GM10847 (cell line): Measurements from ENCODE around the gene ADGRB2.

Experiments
- POLR2A ChIP-seq: IDR thresholded peaks from 2 replicates; pipeline ENCODE4 v1.6.1; 2011; ENCODE audit not compliant: insufficient read length; ENCODE audit errors: extremely low read depth

The ADGRB2 gene

DNA sequence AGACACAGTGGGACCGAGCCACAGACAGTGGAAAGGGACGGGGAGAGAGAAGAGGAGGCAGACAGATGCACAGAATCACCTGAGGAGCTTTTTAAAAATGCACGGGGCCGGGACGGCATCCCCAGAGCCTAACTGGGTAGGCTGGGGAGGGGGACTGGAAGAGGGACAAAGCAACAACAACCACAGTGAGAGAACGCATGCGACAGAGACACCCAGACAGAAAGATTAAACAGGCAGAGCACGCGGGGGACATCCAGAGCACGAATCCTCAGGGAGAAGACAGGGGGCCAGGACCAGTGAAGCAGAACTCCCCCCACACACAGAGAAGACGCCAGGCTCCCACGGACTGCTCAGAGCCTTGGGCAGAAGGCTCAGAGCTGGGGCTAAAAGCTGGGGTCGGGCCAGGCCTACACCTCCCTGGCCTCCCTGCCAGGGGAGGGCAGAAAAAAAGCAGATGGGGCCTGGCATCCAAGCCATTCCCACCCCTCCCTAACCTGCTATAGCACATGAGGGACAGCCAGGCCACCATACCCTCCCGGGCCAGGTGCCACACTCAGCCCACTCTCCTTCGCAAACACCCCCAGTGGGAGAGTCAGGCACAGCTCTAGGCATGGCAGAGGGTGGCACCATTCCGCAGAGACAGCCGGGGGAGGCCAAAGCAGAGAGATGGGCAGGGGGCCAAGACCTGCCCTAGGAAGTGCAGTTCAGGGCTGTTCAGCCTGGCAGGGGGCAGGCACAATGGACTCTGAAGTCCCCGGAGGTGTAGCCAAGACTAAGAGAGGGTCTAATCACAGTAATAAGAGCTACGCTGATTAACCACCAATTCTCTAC lies 30.5 kb downstream of the ADGRB2 start:
- TF ChIP-seq POLR2A = no peak

DNA sequence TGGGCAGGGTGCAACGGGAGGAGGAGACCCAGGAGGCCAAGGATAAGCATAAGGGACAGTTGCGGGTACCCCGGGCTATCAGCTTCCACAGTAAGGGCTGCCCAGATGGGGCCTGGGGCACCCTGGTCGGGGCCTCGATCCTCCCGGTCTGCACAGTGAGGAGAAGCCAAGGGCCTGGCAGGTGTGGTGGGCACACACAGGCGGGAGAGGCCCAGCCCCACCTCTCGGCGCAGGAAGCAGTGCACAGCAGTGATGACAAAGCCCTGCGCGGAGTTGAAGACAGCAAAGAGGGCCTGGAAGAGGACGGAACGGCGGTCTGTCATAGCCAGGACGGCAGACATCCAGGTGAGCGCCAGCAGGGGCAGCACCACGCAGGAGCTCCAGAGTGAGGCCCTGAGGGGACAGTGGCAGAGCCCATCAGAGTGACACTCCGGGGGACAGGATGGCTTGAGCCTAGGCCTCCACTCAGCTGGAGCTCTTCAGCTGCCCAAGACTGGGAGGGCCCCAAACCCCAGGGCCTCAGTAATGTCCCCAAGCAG lies 31.3 kb downstream of the ADGRB2 start:
- no peak for TF ChIP-seq POLR2A

DNA sequence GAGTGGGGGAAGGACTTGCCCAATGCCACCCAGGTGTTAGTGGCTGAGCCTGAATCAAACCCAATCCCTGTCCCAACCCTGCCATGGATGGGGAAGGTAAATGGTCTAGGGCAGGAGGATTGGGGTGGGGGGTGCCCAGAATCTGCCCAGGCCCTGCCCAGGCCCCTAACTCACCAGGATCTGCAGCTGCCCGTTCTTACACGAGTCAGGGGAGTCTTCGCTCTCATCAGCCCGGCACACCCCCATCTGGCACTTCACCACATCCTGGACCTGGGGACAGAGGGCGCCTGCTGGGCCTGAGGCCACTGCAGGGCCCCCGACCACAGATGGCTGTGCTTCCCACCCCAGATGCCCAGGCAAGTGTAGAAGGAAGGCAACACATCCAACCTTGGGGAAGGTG lies 31.8 kb downstream of the ADGRB2 start:
- TF ChIP-seq POLR2A = no peak

DNA sequence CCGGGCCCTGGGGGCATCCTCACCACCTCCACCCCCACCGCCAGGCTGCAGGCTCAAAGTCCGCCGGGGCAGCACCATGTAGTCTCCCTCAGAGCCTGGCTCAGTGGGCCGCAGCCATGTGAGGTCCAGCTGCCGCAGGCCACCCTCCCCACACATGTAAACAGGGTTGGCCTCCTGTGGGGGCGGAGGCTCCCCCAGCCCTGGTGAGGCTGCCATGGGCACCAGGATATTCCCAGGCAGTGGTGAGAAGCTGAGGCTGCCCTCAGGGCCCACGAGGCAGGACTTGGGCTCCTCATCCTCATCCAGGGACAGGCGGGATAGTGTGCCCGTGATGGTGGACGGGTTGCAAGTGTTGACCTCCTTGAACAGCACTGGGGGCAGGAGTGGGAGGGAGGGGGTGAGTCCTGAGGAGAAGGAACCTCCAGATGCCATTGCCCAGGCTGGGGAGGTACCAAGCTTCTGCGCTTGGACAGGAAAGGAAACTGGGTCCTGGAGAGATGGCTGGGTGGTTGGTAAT lies 33.0 kb downstream of the ADGRB2 start:
- no peak for TF ChIP-seq POLR2A

DNA sequence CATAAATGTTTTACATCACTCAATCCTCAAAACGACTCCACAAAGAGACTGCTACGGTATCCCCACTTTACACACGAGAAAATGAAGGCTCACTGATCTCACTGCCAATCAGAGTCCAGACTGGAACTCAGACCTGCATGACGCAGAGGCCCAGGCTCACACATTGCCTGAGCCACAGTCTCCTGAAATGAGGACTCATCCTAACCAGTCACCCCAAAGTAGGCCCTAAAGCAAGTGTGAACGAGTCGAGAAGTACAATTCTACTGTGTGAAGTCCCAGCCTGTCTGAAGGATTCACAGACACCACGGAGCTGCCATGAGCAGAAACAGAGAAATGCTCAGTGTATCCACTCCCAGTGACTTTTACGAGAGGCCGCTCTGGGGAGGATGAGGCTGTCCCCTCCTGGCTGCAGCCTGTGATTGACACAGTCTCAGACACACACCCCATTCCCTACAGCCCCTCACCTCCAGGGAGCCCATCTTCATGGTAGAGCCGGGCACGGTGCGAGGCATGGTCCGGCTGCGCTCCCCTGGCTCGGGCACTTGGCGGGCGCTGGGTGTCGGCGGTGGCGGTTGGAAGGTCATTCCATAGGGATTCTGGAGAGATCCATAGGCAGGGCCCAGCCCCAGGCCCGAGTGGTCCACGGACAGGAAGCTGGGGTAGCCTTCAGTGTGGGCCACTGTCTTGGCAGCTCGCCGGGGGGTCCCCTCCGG lies 33.6 kb downstream of the ADGRB2 start:
- TF ChIP-seq POLR2A = no peak

DNA sequence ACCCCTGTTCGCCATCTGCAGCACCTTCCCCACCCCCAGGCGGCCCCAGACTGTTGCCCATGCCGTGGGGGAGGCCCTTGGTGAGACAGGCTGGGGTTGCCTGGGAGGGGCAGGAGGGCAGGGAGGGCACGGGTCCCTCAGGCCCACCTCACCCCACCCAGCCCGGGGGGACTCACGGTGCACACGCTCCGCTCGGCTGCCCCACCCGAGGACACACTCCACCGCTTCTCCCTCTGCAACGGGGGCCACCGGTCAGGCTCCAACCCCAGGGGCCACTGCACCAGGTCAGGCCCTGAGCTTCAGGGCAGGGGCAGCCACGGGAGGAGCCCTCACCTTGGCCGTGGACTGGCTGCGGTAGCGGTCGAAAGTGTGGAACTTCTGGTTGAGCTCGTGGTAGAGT lies 36.3 kb downstream of the ADGRB2 start:
- TF ChIP-seq POLR2A = no peak

DNA sequence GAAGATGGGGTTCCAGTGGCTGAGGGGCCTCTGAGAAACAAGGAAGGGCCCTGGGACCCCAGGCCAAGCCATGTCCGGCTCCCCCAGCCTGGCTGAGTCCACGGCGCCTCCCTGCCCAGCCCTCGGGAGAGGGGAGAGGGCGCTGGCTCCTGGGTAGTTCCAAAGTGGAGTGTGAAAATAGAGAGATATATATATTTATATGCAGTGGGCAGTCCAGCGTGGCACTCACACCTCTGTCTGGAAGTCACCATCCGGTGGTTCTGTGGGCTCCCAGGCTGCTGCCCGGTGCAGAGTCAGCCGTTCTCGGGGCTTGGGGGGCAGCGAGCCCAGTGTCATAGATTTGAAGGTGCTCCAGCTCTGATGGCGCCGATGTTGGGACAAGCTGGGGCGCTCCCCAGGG lies 36.9 kb downstream of the ADGRB2 start:
- no peak for TF ChIP-seq POLR2A

DNA sequence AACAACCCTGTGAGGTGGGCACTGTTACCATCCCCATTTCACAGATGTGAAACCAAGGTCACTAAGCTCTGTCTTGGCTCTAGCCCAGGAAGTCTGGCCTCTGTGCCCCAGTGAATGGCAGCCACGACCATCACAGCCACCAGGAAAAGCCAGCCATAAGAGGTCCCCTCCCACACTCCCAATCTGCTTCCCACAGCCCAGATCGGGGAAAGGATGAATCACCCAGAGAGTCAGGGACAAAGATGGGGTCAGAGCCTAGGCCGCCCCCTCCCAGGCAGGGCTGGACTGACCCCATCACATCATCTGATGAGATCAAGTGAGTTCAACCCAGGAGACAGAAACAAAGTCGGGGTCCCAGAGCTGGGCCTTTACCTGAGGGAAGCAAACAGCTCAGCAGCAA lies 37.4 kb downstream of the ADGRB2 start:
- no peak for TF ChIP-seq POLR2A

DNA sequence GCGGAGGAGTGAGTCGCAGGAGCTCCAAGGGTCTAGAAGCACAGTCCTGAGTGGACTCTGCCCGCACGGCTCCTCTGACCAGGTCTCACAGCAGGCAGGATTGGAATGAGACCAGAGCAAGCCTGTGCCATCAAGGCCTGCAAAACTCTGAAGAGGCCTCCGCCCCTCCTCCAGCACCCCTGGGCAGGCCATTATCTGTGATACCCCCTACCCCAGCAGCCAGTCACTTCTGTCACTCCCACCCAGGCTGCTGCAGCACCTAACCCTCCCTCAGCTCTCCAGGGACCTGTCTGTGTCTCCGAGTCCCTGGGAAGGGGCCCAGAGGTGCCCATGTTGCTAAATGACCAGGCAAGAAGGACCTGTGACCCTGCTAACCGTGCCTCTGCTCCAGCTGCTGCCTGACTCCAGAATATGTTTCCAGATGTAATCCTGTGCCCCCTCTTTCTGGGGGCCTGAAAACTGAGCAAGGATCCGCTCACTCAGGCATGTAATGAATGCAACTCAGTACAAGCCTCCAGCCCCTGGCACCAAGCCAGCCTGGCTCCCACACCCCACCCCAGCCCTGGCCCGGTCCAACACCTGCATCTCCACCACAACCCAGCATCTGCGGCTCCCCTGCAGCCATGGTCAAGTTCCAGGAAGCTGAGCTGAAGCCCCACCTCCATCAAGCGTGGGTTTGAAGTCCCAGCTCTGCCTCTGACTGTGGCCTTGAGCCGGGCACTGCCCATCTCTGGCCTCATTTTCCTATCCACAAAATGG lies 38.2 kb downstream of the ADGRB2 start:
- TF ChIP-seq POLR2A = no peak

DNA sequence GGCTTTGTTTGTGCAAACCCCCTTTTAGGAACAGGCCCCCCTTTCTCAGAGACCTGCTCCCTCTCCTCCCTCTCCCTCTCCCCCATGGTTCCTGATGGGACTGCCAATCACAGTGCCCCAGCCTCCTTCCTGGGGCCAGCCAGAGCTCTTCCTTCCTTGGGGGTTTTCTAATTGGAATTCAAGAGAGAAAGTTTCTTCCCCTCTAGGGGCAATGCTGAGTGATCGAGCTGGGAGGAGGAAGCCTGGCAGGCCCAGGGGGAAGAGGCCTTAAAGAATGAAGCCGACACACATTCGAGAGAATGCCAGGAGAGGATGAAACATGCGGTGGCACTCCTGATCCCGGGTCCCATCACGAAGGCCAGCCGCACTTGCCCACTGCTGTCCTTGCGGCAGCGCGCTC lies 39.0 kb downstream of the ADGRB2 start:
- TF ChIP-seq POLR2A = no peak

DNA sequence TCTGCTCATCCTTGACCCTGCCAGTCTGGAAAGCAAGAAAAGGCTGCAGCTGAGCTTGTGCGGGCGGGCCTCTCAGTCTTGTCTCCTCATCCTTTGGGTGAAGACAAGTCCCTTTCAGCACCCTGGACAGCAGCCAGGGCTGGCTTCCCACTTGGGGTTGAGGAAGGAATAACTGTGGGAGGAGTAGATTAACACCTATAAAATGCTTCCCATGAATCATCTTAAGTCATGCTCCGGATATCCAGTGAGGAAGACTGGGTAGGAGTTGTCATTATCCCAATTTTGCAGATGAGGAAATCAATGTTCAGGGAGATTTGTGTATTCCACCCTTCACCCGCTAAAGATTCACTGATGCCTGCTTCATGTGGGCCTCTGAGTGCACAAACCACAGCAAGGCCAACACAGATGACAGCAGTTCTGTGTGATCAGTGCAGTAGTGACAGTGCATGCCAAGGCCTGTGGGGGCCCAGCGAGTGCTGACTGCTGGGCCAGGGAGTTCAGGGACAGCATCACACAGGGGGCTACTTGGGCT lies 40.2 kb downstream of the ADGRB2 start:
- no peak for TF ChIP-seq POLR2A

DNA sequence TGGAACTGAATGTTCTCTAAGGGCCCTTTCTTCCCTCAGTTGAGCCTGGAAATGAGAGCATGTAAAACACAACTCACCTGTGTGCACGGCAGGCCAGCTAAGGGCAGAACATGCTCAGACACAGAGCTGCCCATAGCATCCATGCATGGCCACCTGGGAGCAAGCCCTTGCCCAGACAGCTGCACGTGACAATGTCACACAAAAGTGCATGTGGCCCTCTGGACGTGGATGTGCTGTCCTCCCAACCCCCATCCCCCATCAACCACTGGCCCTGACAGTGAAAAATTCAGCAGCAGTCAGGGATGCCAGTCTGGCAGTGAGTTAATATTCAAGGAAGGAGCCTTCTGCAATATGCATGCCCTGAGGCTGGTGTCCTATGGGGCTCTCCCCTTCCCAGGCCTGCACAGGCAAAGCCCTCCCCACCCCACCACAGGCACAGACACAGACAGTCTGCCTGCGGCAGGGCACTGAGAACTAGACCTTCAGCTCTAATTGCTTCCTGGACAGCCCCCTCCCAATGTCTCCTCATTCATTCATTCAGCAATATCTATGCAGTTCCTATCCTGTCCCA lies 45.7 kb downstream of the ADGRB2 start:
- TF ChIP-seq POLR2A = no peak

DNA sequence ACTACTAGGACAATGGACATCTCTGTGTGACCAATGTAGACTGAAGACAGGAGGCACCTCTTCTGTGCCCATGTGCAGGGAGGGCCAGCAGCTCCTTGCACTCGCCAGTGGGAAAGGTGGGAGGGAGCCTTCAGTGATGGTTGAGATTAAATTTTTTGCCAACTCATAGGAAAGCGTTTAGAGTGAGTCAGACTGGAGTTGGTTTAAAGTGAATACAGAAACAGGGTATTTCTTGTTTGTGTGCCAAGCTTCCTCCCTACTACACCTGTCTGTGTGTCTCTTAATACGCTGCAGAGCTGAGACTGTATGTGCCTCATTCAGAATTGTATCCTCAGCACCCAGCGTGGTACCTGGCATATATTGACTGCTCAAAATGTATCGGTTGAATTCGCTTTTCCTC lies 46.8 kb downstream of the ADGRB2 start:
- no peak for TF ChIP-seq POLR2A

DNA sequence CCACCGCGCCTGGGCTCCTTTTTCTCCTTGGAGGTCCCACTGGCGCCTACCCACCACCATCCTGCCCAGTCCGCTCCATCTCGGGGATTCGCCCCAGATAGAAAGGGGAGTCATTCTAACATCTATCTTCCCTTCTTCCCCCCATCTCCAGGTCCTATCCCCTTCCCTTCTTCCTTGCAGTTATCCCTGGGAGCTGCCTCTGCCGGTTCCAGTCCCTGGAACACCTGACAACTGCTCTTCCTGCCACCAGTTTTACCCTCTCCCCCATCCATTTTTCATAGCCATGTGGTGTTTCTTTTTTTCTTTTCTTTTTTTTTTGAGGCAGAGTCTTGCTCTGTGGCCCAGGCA lies 48.3 kb downstream of the ADGRB2 start:
- TF ChIP-seq POLR2A = no peak
